Panc1 (cell line): Measurements from ENCODE around the gene KNTC1.

ENCODE experiments used
- CTCF ChIP-seq: fragments of 450-650 bp; IDR thresholded peaks from 2 replicates; pipeline ENCODE4 v1.5.1; 2017; ENCODE audit warnings: mild to moderate bottlenecking
- REST ChIP-seq, 2 experiments: IDR thresholded peaks; 2 replicates each; pipeline ENCODE4 v1.6.1; 2011 to 2012; ENCODE audit warnings: low read depth in 2 of 2, control low read depth in 1 of 2, low read length in 1 of 2, mild to moderate bottlenecking in 1 of 2, moderate library complexity in 1 of 2; ENCODE audit not compliant: insufficient read depth in 1 of 2
- TCF7L2 ChIP-seq: IDR thresholded peaks from 2 replicates; pipeline ENCODE4 v1.6.1; 2011; ENCODE audit warnings: mild to moderate bottlenecking, low read depth, low read length, inconsistent platforms

- TF ChIP-seq REST (IDR thresholded peaks at IDR 0.05; ENCODE audit: insufficient read depth in 1 of 2, low read depth in 2 of 2, low read length in 1 of 2) (no peak), TCF7L2 (no peak), CTCF (no peak)
Observed at GRCh38 chr12:122499991-122500684, 26.9 kb upstream of the KNTC1 start.
